ENCODE data around the gene TAS1R1. TPM values are rescaled to one million over a fixed set of nuclear protein-coding genes. Genes with fewer than 3 reads are reported as not detected.

Gene TAS1R1
- total and polyA plus RNA-seq, 2 experiments from 2014 or later: not detected

DNA sequence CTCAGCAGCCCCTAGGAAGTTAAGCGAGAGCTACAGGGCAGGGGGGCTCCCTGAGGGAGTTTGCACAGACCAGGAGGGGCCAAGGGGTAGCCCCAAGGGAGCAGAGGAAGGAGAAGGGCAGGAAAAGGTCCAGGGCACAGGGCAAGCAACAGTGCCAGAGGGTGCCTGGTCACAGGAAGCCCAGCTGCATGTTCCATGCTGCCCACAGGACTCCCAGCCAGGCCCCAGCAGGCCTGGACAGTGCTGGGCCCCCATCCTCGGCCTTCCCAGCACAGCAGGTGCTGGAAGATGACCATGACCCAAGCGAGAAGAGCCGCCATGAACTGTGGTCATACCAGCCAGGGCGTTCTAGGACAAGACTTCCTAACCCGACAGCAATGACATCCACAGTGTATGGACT lies 36.5 kb downstream of the TAS1R1 start:
- Histone ChIP-seq H3K79me2 (ENCODE audit: insufficient read depth) (peaks cover 53% of the 10 kb centered on the region), H3K9me2 (ENCODE audit: insufficient read depth) (no peaks in the 10 kb centered on the region), H2AFZ (no peak overlapping the region), H3K9ac (no peak overlapping the region), H3F3A (ENCODE audit: insufficient read depth) (peaks cover 23% of the 10 kb centered on the region), H3K27me3 (replicated peaks; ENCODE audit: insufficient read depth) (no peaks in the 10 kb centered on the region), H3K4me1 (ENCODE audit: insufficient read depth) (no peaks in the 10 kb centered on the region), H3K36me3 (ENCODE audit: low read depth) (peaks cover 33% of the 10 kb centered on the region), H4K20me1 (ENCODE audit: insufficient read depth) (no peaks in the 10 kb centered on the region), H3K4me2 (ENCODE audit: unreplicated experiment) (no peak overlapping the region), H3K27ac (no peak overlapping the region), H3K4me3 (no peak overlapping the region), H3K9me3 (ENCODE audit: low read depth) (no peaks in the 10 kb centered on the region)
- in situ Hi-C loops (cut with MboI): no loop called here
- TF ChIP-seq EZH2phosphoT487 (IDR thresholded peaks at IDR 0.05; ENCODE audit: insufficient read depth, low read depth) (no peak), EZH2 (IDR thresholded peaks at IDR 0.05; ENCODE audit: insufficient read depth, poor library complexity, severe bottlenecking) (no peak)
- 82 to 86% methylated on average over 6 of the region's 6 CpGs for WGBS, 2 experiments (ENCODE audit: low coverage in 1 of 2, low lambda C conversion rate in 2 of 2, missing lambda C conversion rate in 2 of 2)
- DNase-seq: no peak

DNA sequence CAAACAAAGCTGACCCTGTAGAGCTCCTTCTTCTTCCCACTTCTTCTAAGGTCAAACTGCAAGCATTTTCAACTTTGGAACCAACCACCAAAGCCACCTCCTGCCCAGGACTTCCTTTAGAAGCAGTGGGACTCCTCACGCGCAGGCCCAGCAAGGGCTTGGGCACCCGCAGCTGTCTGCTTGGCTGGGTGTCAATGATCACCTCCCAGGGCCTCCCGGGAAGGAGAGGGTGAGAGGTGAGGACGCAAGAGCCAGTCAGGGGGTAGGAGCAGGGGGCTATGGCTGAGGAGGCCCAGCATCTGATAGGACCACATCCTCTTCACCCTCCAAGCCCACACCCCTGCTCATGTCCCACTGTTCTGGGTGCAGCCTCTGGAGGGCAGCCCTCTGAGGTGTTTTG lies 37.3 kb downstream of the TAS1R1 start:
- Histone ChIP-seq H3F3A (ENCODE audit: insufficient read depth) (peaks cover 23% of the 10 kb centered on the region), H3K27ac (no peak overlapping the region), H3K27me3 (replicated peaks; ENCODE audit: insufficient read depth) (no peaks in the 10 kb centered on the region), H4K20me1 (ENCODE audit: insufficient read depth) (no peaks in the 10 kb centered on the region), H2AFZ (no peak overlapping the region), H3K4me3 (no peak overlapping the region), H3K4me2 (ENCODE audit: unreplicated experiment) (no peak overlapping the region), H3K36me3 (ENCODE audit: low read depth) (peaks cover 39% of the 10 kb centered on the region), H3K9me3 (ENCODE audit: low read depth) (no peaks in the 10 kb centered on the region), H3K9me2 (ENCODE audit: insufficient read depth) (no peaks in the 10 kb centered on the region), H3K79me2 (ENCODE audit: insufficient read depth) (peaks cover 61% of the 10 kb centered on the region), H3K9ac (no peak overlapping the region), H3K4me1 (ENCODE audit: insufficient read depth) (no peaks in the 10 kb centered on the region)
- TF ChIP-seq EZH2 (IDR thresholded peaks at IDR 0.05; ENCODE audit: insufficient read depth, poor library complexity, severe bottlenecking): no peak
- no peak for TF ChIP-seq EZH2phosphoT487 (IDR thresholded peaks at IDR 0.05; ENCODE audit: insufficient read depth, low read depth)
- WGBS, 2 experiments (ENCODE audit: low coverage in 1 of 2, low lambda C conversion rate in 2 of 2, missing lambda C conversion rate in 2 of 2): 61 to 67% methylated on average over 5 of the region's 5 CpGs
- in situ Hi-C loops (cut with MboI): no loop called here
- no peak for DNase-seq

DNA sequence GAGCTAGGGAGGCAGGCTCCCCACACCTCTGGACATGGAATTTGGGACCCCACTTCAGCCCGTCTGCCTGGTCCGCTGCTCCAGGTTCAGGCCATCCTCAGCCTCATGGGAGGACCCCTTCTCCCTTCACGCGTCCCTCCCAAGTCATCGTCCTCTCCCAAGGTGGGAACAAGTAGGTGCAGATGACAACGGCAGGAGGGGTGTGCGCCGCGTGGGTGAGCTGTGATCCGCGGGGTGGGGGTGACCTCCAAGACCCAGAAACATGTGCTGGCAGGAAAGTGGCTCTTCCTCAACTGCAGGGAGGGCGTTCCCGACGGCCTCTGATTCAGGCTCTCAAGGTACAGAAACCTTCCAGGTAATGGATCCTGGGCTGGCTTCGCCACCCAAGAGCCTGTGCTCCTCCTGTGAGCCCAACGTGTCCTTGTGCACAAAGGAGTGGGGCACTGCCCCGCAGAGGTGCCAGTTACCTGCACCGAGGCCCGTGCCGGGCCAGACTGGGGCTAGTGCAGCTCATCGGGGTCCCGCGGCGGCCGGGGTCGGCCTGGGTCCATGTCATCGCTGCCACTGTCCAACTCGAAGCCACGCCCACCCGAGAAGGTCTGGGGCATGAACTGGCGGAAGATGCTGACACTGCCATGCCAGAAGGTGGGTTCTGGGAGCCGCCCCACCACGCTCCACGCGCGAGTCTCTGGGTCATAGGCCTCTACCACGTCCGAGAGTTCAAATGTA lies 37.9 kb downstream of the TAS1R1 start:
- DNase-seq: no peak
- no peak overlapping the region for H3K4me3 ChIP-seq
- H3K4me1 ChIP-seq (ENCODE audit: insufficient read depth): no peaks in the 10 kb centered on the region
- H3K4me2 ChIP-seq (ENCODE audit: unreplicated experiment): no peak overlapping the region
- 96 to 97% methylated on average over 36 to 38 of the region's 38 CpGs for WGBS, 2 experiments (ENCODE audit: low coverage in 1 of 2, low lambda C conversion rate in 2 of 2, missing lambda C conversion rate in 2 of 2)
- no peaks in the 10 kb centered on the region for H4K20me1 ChIP-seq (ENCODE audit: insufficient read depth)
- in situ Hi-C loops (cut with MboI): no loop called here
- H2AFZ ChIP-seq: no peak overlapping the region
- no peak overlapping the region for H3K9ac ChIP-seq
- peaks cover 39% of the 10 kb centered on the region for H3K36me3 ChIP-seq (ENCODE audit: low read depth)
- H3F3A ChIP-seq (ENCODE audit: insufficient read depth): peaks cover 23% of the 10 kb centered on the region
- no peaks in the 10 kb centered on the region for H3K27me3 ChIP-seq (replicated peaks; ENCODE audit: insufficient read depth)
- H3K79me2 ChIP-seq (ENCODE audit: insufficient read depth): peaks cover 67% of the 10 kb centered on the region
- H3K9me2 ChIP-seq (ENCODE audit: insufficient read depth): no peaks in the 10 kb centered on the region
- no peaks in the 10 kb centered on the region for H3K9me3 ChIP-seq (ENCODE audit: low read depth)
- TF ChIP-seq EZH2phosphoT487 (IDR thresholded peaks at IDR 0.05; ENCODE audit: insufficient read depth, low read depth): no peak
- no peak for TF ChIP-seq EZH2 (IDR thresholded peaks at IDR 0.05; ENCODE audit: insufficient read depth, poor library complexity, severe bottlenecking)
- H3K27ac ChIP-seq: no peak overlapping the region

DNA sequence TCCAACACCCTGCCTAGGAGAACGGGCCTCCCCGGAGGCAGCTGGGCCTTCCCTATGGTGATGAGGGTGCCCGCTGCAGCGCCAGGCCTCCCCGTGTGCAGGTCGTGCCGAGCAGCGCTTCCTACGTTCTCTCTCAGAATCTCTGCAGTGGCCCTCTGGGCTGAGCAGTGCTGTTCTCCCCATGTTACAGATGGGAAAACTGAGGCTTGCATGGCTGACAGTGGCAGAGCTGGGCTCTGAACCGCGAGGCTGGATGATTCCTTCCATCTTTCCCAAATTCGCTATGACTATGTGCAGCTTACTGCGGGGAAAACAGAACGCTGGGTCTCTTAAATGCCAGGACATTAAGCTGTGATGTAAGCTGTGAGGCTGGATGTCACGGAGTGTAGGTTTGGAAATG lies 38.7 kb downstream of the TAS1R1 start:
- in situ Hi-C loops (cut with MboI): no loop called here
- Histone ChIP-seq H3K9ac (no peak overlapping the region), H3K9me2 (ENCODE audit: insufficient read depth) (no peaks in the 10 kb centered on the region), H3K4me3 (no peak overlapping the region), H3K79me2 (ENCODE audit: insufficient read depth) (peaks cover 75% of the 10 kb centered on the region), H3K4me2 (ENCODE audit: unreplicated experiment) (no peak overlapping the region), H3K27ac (no peak overlapping the region), H2AFZ (no peak overlapping the region), H3F3A (ENCODE audit: insufficient read depth) (peaks cover 22% of the 10 kb centered on the region), H3K27me3 (replicated peaks; ENCODE audit: insufficient read depth) (no peaks in the 10 kb centered on the region), H3K4me1 (ENCODE audit: insufficient read depth) (no peaks in the 10 kb centered on the region), H3K36me3 (ENCODE audit: low read depth) (peaks cover 39% of the 10 kb centered on the region), H4K20me1 (ENCODE audit: insufficient read depth) (no peaks in the 10 kb centered on the region), H3K9me3 (ENCODE audit: low read depth) (no peaks in the 10 kb centered on the region)
- no peak for TF ChIP-seq EZH2phosphoT487 (IDR thresholded peaks at IDR 0.05; ENCODE audit: insufficient read depth, low read depth)
- TF ChIP-seq EZH2 (IDR thresholded peaks at IDR 0.05; ENCODE audit: insufficient read depth, poor library complexity, severe bottlenecking): no peak
- DNase-seq: no peak
- 91 to 93% methylated on average over 15 of the region's 15 CpGs for WGBS, 2 experiments (ENCODE audit: low coverage in 1 of 2, low lambda C conversion rate in 2 of 2, missing lambda C conversion rate in 2 of 2)
